Astrocyte (in vitro differentiated cells and primary cell): ENCODE results near the gene SHISAL1. TPM values are rescaled to one million over a fixed set of nuclear protein-coding genes. Genes with fewer than 3 reads are reported as not detected.

ENCODE experiments used
- DNase-seq: peaks from one replicate; pipeline ENCODE4 v3.0.0-alpha.2; 2010; ENCODE audit warnings: low read depth
- FAIRE-seq: peaks from 2 replicates; lab custom pipeline; 2011; peaks lifted over from hg19 to GRCh38; lab: Jason Lieb, UNC
- H2AFZ ChIP-seq: 2 replicates; pipeline ENCODE4 v1.6.0; 2012; ENCODE audit warnings: low read depth, low read length, inconsistent platforms
- H3K27ac ChIP-seq: 2 replicates; pipeline ENCODE4 v1.5.1; 2011; ENCODE audit warnings: low read depth, low read length, inconsistent platforms
- H3K27me3 ChIP-seq: 2 replicates; pipeline ENCODE4 v1.6.0; 2011; ENCODE audit warnings: low read length, inconsistent platforms; ENCODE audit not compliant: insufficient read depth
- H3K36me3 ChIP-seq: 2 replicates; pipeline ENCODE4 v1.5.1; 2011; ENCODE audit warnings: low read length, inconsistent platforms; ENCODE audit not compliant: insufficient read depth
- H3K4me1 ChIP-seq: 2 replicates; pipeline ENCODE4 v1.5.1; 2011; ENCODE audit warnings: low read length, inconsistent platforms; ENCODE audit not compliant: insufficient read depth
- H3K4me2 ChIP-seq: 2 replicates; pipeline ENCODE4 v1.6.0; 2012; ENCODE audit warnings: low read length, inconsistent platforms
- H3K4me3 ChIP-seq: 2 replicates; pipeline ENCODE4 v1.5.1; 2011; ENCODE audit warnings: low read depth, mild to moderate bottlenecking, low read length, inconsistent platforms; ENCODE audit not compliant: insufficient read depth
- H3K79me2 ChIP-seq: 2 replicates; pipeline ENCODE4 v1.6.0; 2012; ENCODE audit warnings: mild to moderate bottlenecking, low read length, inconsistent platforms; ENCODE audit not compliant: insufficient read depth
- H3K9ac ChIP-seq: 2 replicates; pipeline ENCODE4 v1.6.0; 2012; ENCODE audit warnings: mild to moderate bottlenecking, low read length, inconsistent platforms
- H3K9me3 ChIP-seq: 2 replicates; pipeline ENCODE4 v1.5.1; 2012; ENCODE audit warnings: low read depth, mild to moderate bottlenecking, low read length, inconsistent platforms; ENCODE audit not compliant: insufficient read depth
- H4K20me1 ChIP-seq: 2 replicates; pipeline ENCODE4 v1.6.0; 2012; ENCODE audit warnings: low read length, inconsistent platforms; ENCODE audit not compliant: insufficient read depth
- H3K27ac Mint-ChIP-seq: one replicate; pipeline ENCODE4 v1.8.0; 2021; ENCODE audit warnings: mild to moderate bottlenecking, mixed read lengths; ENCODE audit not compliant: unreplicated experiment
- H3K27me3 Mint-ChIP-seq: one replicate; pipeline ENCODE4 v1.8.0; 2021; ENCODE audit warnings: low read depth, mixed read lengths; ENCODE audit not compliant: unreplicated experiment
- H3K36me3 Mint-ChIP-seq: one replicate; pipeline ENCODE4 v1.8.0; 2021; ENCODE audit warnings: low read depth, mixed read lengths; ENCODE audit not compliant: unreplicated experiment
- H3K4me1 Mint-ChIP-seq: one replicate; pipeline ENCODE4 v1.8.0; 2021; ENCODE audit warnings: low read depth, mixed read lengths; ENCODE audit not compliant: unreplicated experiment
- H3K4me3 Mint-ChIP-seq: one replicate; pipeline ENCODE4 v1.8.0; 2021; ENCODE audit warnings: mild to moderate bottlenecking, moderate library complexity, mixed read lengths; ENCODE audit not compliant: unreplicated experiment
- H3K9me3 Mint-ChIP-seq: one replicate; pipeline ENCODE4 v1.8.0; 2021; ENCODE audit warnings: mild to moderate bottlenecking, mixed read lengths; ENCODE audit not compliant: unreplicated experiment
- EZH2 ChIP-seq: IDR thresholded peaks from 2 replicates; pipeline ENCODE4 v1.6.1; 2012; ENCODE audit warnings: mild to moderate bottlenecking, low read length, inconsistent platforms; ENCODE audit not compliant: insufficient read depth
- total RNA-seq: library from RNA; stranded (reverse); gene quantifications from 2 replicates; pipeline ENCODE4 v1.2.1, GENCODE V29; 2021
- TF ChIP-seq, protein P1 (sequence below): IDR thresholded peaks from 2 replicates; pipeline ENCODE4 v1.5.1; 2011; ENCODE audit warnings: low read depth, mild to moderate bottlenecking, inconsistent platforms, low read length, moderate library complexity; ENCODE audit not compliant: insufficient read depth

The SHISAL1 gene
- total RNA-seq, 1 donor from 2014 or later, result 0.36 TPM

DNA sequence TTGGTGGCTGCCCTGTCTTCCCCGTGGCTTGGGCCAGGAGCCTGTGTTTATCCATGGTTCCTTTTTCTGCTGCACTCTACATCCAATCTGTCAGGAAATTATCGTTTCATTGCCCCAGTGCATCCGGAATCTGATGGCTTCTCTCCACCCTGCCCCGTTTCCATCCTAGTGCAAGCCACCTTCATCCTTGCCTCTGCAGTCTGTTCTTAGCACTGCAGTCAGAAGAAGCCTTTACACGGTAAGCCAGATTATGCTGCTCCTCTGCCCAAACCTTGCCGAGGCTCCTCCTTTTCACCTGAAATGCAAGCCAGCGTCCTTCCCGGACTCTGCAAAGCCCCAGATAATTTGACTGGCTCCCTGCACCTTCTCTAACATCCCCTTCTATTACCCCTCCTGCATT is 86.9 kb downstream of the SHISAL1 start:
- peaks cover 5% of the 10 kb centered on the region for H3K36me3 Mint-ChIP-seq
- no peak overlapping the region for H3K4me3 Mint-ChIP-seq
- Histone ChIP-seq H2AFZ (no peak overlapping the region), H3K9ac (no peak overlapping the region), H3K36me3 (no peaks in the 10 kb centered on the region), H3K9me3 (peaks cover 7% of the 10 kb centered on the region), H3K4me3 (no peak overlapping the region), H3K27ac (no peak overlapping the region), H3K4me1 (no peaks in the 10 kb centered on the region), H3K27me3 (peaks cover 11% of the 10 kb centered on the region), H4K20me1 (no peaks in the 10 kb centered on the region), H3K79me2 (no peaks in the 10 kb centered on the region), H3K4me2 (no peak overlapping the region)
- FAIRE-seq, result no peak
- TF ChIP-seq EZH2, result no peak
- TF ChIP-seq, protein P1, sequence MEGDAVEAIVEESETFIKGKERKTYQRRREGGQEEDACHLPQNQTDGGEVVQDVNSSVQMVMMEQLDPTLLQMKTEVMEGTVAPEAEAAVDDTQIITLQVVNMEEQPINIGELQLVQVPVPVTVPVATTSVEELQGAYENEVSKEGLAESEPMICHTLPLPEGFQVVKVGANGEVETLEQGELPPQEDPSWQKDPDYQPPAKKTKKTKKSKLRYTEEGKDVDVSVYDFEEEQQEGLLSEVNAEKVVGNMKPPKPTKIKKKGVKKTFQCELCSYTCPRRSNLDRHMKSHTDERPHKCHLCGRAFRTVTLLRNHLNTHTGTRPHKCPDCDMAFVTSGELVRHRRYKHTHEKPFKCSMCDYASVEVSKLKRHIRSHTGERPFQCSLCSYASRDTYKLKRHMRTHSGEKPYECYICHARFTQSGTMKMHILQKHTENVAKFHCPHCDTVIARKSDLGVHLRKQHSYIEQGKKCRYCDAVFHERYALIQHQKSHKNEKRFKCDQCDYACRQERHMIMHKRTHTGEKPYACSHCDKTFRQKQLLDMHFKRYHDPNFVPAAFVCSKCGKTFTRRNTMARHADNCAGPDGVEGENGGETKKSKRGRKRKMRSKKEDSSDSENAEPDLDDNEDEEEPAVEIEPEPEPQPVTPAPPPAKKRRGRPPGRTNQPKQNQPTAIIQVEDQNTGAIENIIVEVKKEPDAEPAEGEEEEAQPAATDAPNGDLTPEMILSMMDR, result no peak
- H3K27ac Mint-ChIP-seq, result no peak overlapping the region
- peaks cover 9% of the 10 kb centered on the region for H3K9me3 Mint-ChIP-seq
- peaks cover 44% of the 10 kb centered on the region for H3K27me3 Mint-ChIP-seq
- DNase-seq, result no peak
- H3K4me1 Mint-ChIP-seq, result no peaks in the 10 kb centered on the region

DNA sequence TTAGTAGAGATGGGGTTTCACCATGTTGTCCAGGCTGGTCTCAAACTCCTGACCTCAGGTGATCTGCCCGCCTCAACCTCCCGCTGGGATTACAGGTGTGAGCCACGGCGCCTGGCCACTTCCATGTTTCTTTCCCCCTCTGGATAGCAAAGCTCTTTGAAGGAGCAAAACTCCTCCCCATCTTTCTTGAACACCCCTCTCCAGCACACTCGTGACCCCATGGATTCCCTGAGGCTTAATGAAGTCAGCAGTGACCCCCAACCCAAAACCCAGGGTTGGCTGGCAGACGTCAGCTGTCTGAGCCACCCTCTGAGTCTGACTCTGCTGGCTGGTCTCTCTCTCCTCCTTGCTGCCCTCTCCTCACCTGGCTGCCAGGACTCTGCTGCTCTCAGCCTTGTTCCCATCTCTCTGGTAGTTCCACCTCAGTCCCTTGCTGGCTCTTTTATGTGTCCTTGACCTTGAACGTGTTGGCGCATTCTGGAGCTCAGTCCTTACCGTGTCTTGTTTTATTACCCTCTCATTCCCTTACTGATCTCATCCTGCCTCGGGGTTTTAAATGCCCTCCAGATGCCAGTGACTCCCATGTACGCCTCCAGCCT is 87.6 kb downstream of the SHISAL1 start:
- peaks cover 7% of the 10 kb centered on the region for H3K9me3 ChIP-seq
- H3K79me2 ChIP-seq, result no peaks in the 10 kb centered on the region
- H3K4me2 ChIP-seq, result no peak overlapping the region
- Mint-ChIP-seq H3K36me3 (peaks cover 5% of the 10 kb centered on the region), H3K27me3 (peaks cover 44% of the 10 kb centered on the region), H3K4me3 (no peak overlapping the region), H3K4me1 (no peaks in the 10 kb centered on the region), H3K27ac (no peak overlapping the region), H3K9me3 (peaks cover 9% of the 10 kb centered on the region)
- FAIRE-seq (no peak), DNase-seq (no peak)
- peaks cover 11% of the 10 kb centered on the region for H3K27me3 ChIP-seq
- no peak overlapping the region for H3K9ac ChIP-seq
- TF ChIP-seq, protein P1, result no peak
- no peak for TF ChIP-seq EZH2
- H4K20me1 ChIP-seq, result no peaks in the 10 kb centered on the region
- no peak overlapping the region for H3K27ac ChIP-seq
- H3K4me1 ChIP-seq, result no peaks in the 10 kb centered on the region
- no peaks in the 10 kb centered on the region for H3K36me3 ChIP-seq
- no peak overlapping the region for H2AFZ ChIP-seq
- no peak overlapping the region for H3K4me3 ChIP-seq

DNA sequence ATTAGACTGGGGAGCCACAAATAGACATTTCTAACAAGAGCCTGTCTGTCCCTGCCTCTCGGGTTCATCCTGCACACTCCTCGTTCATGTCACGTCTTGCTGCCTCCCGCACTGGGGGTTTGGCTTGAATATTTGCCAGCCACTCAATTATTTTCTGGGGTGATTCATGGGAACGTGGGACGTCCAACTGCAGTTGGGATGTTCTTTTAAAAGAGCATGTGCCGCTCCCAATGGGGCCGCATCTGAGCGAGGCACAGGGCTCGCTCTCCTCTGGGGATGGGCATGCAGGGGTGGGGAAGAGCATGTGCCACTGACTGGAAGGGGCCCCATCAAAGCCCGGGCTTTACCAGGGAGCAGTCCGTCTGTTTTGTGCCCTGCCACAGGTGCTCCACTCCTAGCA is 88.6 kb downstream of the SHISAL1 start:
- H3K27ac ChIP-seq, result no peak overlapping the region
- peaks cover 4% of the 10 kb centered on the region for H3K9me3 ChIP-seq
- no peak overlapping the region for H3K4me3 ChIP-seq
- Mint-ChIP-seq H3K4me3 (no peak overlapping the region), H3K36me3 (peaks cover 5% of the 10 kb centered on the region), H3K4me1 (no peaks in the 10 kb centered on the region), H3K27ac (no peak overlapping the region), H3K27me3 (peaks cover 42% of the 10 kb centered on the region), H3K9me3 (peaks cover 9% of the 10 kb centered on the region)
- no peak overlapping the region for H3K9ac ChIP-seq
- no peak for TF ChIP-seq EZH2
- TF ChIP-seq, protein P1, result no peak
- H3K79me2 ChIP-seq, result no peaks in the 10 kb centered on the region
- H2AFZ ChIP-seq, result no peak overlapping the region
- DNase-seq (no peak), FAIRE-seq (no peak)
- no peaks in the 10 kb centered on the region for H4K20me1 ChIP-seq
- H3K4me1 ChIP-seq, result no peaks in the 10 kb centered on the region
- peaks cover 11% of the 10 kb centered on the region for H3K27me3 ChIP-seq
- no peak overlapping the region for H3K4me2 ChIP-seq
- no peaks in the 10 kb centered on the region for H3K36me3 ChIP-seq
